Measurements from ENCODE around the gene P2RX7.

- TF ChIP-seq POLR2A (IDR thresholded peaks at IDR 0.05) (no peak), CTCF (IDR thresholded peaks at IDR 0.05) (no peak), POLR2AphosphoS5 (IDR thresholded peaks at IDR 0.05) (no peak)
Measured at GRCh38 chr12:121222847-121223246, 90.2 kb downstream of the P2RX7 start.
